Measurements from ENCODE around the gene MAD2L1BP.

DNA sequence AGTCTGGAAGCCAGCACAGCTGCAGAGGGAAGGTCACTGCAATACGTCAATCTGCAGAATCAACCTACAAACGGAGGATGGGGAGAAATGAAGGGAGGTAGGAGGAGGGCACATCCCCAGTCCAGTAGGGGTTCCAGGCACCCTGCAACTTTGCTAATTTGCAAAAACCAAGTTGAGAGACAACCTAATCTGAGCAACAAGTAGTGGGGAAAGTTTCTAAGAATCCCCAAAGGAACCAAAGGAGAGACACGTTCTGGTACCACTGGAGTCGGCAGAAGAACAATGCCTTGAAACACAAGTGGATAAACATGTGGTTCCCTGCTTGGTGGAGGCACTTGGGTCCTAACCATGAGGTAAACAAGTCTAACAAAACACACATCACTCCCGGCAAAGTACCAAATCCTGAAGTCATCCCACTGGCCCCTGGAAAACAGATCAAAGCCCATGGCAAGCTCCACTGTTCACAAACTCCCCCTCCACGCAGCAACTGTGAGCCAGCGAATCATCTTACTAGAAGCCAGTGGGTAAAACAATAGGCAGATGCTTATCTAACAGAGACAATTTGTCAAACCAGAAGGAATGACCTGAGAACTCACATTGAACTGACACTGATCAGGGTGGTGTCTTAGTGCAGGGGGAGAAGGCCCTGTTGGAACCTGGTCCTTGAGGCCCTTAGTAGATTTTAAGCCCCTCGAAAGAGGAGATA, 47.2 kb downstream of the MAD2L1BP start:
- TF ChIP-seq, protein P1, sequence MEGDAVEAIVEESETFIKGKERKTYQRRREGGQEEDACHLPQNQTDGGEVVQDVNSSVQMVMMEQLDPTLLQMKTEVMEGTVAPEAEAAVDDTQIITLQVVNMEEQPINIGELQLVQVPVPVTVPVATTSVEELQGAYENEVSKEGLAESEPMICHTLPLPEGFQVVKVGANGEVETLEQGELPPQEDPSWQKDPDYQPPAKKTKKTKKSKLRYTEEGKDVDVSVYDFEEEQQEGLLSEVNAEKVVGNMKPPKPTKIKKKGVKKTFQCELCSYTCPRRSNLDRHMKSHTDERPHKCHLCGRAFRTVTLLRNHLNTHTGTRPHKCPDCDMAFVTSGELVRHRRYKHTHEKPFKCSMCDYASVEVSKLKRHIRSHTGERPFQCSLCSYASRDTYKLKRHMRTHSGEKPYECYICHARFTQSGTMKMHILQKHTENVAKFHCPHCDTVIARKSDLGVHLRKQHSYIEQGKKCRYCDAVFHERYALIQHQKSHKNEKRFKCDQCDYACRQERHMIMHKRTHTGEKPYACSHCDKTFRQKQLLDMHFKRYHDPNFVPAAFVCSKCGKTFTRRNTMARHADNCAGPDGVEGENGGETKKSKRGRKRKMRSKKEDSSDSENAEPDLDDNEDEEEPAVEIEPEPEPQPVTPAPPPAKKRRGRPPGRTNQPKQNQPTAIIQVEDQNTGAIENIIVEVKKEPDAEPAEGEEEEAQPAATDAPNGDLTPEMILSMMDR (IDR thresholded peaks at IDR 0.05; ENCODE audit: low read depth, low read length), result no peak
- TF ChIP-seq, protein P2, sequence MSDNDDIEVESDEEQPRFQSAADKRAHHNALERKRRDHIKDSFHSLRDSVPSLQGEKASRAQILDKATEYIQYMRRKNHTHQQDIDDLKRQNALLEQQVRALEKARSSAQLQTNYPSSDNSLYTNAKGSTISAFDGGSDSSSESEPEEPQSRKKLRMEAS (IDR thresholded peaks at IDR 0.05; ENCODE audit: low read depth, low read length), result no peak

All from NB4 (cell line).